ENCODE data around the gene KIFC1. TPM values are rescaled to one million over a fixed set of nuclear protein-coding genes. Genes with fewer than 3 reads are reported as not detected.

Gene KIFC1
- total and polyA plus RNA-seq, 9 of the 15 experiments (the other 6 are each of a cell fraction or from before 2014, with no cell fraction given): 1.3 to 95.2 (median 76.9) TPM

DNA sequence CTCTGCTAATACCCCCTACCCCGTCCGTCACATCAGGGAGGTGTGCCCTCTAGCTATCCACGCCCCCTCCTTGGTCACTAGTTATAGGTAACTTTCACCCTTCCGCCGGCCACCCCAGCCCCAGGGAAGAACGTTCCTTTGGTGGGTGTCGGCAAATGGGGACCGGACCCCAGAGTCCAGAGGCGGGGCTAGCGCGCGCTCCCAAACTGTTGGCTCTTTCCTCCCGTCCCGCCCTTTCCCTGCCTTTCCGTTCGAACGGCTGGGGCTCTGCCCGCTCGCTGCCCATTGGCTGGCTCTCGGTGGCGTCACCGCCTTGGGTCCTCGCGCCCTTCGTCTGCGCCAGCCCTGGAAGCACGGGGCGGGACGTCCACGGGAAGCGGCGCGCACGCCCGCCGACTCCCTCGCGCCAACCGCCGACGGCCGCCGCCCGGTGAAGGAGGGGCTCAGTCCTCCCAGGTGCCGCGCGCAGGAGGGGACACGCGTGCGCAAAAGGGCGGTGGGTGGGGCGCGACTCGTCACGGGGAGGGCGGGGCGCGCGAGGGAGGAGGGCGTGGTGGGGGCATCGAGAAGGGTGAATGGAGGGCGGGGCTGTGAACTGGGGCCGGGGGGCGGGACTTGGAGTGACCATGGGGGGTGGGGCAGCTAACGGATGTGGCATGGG lies 18.6 kb downstream of the KIFC1 start (continued):
- TF ChIP-seq ZNF589 (CRISPR knock-in tag; IDR thresholded peaks at IDR 0.05; ENCODE audit: low read depth) (no peak), ZNF311 (CRISPR knock-in tag; IDR thresholded peaks at IDR 0.05) (no peak), SMARCA4 (IDR thresholded peaks at IDR 0.05) (no peak), ELF4 (CRISPR knock-in tag; IDR thresholded peaks at IDR 0.05) (peak; percentile 95), ZNF121 (CRISPR knock-in tag; conservative IDR thresholded peaks at IDR 0.05) (no peak), POLR2H (tag; IDR thresholded peaks at IDR 0.05; ENCODE audit: low read depth) (peak; percentile 87), ZNF79 (CRISPR knock-in tag; IDR thresholded peaks at IDR 0.05; ENCODE audit: low read depth) (no peak), ETV1 (tag; conservative IDR thresholded peaks at IDR 0.05; ENCODE audit: low read depth) (peak; percentile 31; the same call in 1 of the 2 replicates), BHLHE40 (IDR thresholded peaks at IDR 0.05; ENCODE audit: low read length) (peak; percentile 78), GTF2A2 (tag; IDR thresholded peaks at IDR 0.05) (no peak), PCBP2 (IDR thresholded peaks at IDR 0.05; ENCODE audit: low read depth, low read length, poor library complexity, severe bottlenecking) (no peak), TAF9B (IDR thresholded peaks at IDR 0.05; ENCODE audit: partially characterized antibody) (no peak), EGR1 (conservative IDR thresholded peaks at IDR 0.05) (peak; percentile 36; the same call in 1 of the 2 replicates), MAZ (CRISPR knock-in tag; conservative IDR thresholded peaks at IDR 0.05 in 1 of 2, IDR thresholded peaks at IDR 0.05 in 1 of 2) (peak in 1 of 2 experiments; percentile 95), NR2C1 (IDR thresholded peaks at IDR 0.05) (no peak), NR2C1 (tag; IDR thresholded peaks at IDR 0.05) (0 out of 2 replicates have a peak, but pooled peaks have one; percentile 6), BRD4 (IDR thresholded peaks at IDR 0.05) (no peak), MTA1 (IDR thresholded peaks at IDR 0.05; ENCODE audit: borderline replicate concordance) (peak; percentile 94), CCAR2 (IDR thresholded peaks at IDR 0.05; ENCODE audit: low read depth, low read length) (no peak), FOXA1 (IDR thresholded peaks at IDR 0.05; ENCODE audit: borderline replicate concordance) (no peak)
- TF ChIP-seq, protein P1, sequence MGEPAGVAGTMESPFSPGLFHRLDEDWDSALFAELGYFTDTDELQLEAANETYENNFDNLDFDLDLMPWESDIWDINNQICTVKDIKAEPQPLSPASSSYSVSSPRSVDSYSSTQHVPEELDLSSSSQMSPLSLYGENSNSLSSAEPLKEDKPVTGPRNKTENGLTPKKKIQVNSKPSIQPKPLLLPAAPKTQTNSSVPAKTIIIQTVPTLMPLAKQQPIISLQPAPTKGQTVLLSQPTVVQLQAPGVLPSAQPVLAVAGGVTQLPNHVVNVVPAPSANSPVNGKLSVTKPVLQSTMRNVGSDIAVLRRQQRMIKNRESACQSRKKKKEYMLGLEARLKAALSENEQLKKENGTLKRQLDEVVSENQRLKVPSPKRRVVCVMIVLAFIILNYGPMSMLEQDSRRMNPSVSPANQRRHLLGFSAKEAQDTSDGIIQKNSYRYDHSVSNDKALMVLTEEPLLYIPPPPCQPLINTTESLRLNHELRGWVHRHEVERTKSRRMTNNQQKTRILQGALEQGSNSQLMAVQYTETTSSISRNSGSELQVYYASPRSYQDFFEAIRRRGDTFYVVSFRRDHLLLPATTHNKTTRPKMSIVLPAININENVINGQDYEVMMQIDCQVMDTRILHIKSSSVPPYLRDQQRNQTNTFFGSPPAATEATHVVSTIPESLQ (CRISPR knock-in tag; IDR thresholded peaks at IDR 0.05): peak; percentile 97; the same call in 1 of the 2 replicates
- TF ChIP-seq, protein P2, sequence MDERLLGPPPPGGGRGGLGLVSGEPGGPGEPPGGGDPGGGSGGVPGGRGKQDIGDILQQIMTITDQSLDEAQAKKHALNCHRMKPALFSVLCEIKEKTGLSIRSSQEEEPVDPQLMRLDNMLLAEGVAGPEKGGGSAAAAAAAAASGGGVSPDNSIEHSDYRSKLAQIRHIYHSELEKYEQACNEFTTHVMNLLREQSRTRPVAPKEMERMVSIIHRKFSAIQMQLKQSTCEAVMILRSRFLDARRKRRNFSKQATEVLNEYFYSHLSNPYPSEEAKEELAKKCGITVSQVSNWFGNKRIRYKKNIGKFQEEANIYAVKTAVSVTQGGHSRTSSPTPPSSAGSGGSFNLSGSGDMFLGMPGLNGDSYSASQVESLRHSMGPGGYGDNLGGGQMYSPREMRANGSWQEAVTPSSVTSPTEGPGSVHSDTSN (CRISPR knock-in tag; IDR thresholded peaks at IDR 0.05; ENCODE audit: low read depth): no peak
- TF ChIP-seq, protein P2 (tag; conservative IDR thresholded peaks at IDR 0.05; ENCODE audit: low read depth): no peak
- TF ChIP-seq, protein P3, sequence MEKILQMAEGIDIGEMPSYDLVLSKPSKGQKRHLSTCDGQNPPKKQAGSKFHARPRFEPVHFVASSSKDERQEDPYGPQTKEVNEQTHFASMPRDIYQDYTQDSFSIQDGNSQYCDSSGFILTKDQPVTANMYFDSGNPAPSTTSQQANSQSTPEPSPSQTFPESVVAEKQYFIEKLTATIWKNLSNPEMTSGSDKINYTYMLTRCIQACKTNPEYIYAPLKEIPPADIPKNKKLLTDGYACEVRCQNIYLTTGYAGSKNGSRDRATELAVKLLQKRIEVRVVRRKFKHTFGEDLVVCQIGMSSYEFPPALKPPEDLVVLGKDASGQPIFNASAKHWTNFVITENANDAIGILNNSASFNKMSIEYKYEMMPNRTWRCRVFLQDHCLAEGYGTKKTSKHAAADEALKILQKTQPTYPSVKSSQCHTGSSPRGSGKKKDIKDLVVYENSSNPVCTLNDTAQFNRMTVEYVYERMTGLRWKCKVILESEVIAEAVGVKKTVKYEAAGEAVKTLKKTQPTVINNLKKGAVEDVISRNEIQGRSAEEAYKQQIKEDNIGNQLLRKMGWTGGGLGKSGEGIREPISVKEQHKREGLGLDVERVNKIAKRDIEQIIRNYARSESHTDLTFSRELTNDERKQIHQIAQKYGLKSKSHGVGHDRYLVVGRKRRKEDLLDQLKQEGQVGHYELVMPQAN (IDR thresholded peaks at IDR 0.05; ENCODE audit: borderline replicate concordance): no peak
